T47D (cell line): ENCODE results near the gene TLCD1.
"Not testable (repeated sequence)": the region's sequence is repeated elsewhere in the genome, so short reads cannot be mapped to it uniquely, and the experiment has no call there.

Source experiments
- DNase-seq, 2 experiments: peaks; one replicate each; pipeline versions ENCODE4 v3.0.0 to v3.0.0-alpha.2; 2011 to 2012; ENCODE audit warnings: low read depth in 1 of 2, low spot score in 1 of 2
- JUND ChIP-seq: IDR thresholded peaks from 2 replicates; pipeline ENCODE4 v1.6.1; 2012; ENCODE audit warnings: low read depth
- in situ Hi-C: cut with HindIII; loops from 2 replicates; pipeline ENCODE4 v1.10.0; 2016; ENCODE audit warnings: low sequenced_read_pairs, low pct_unique_long_range_greater_than_20kb

The TLCD1 gene

DNA sequence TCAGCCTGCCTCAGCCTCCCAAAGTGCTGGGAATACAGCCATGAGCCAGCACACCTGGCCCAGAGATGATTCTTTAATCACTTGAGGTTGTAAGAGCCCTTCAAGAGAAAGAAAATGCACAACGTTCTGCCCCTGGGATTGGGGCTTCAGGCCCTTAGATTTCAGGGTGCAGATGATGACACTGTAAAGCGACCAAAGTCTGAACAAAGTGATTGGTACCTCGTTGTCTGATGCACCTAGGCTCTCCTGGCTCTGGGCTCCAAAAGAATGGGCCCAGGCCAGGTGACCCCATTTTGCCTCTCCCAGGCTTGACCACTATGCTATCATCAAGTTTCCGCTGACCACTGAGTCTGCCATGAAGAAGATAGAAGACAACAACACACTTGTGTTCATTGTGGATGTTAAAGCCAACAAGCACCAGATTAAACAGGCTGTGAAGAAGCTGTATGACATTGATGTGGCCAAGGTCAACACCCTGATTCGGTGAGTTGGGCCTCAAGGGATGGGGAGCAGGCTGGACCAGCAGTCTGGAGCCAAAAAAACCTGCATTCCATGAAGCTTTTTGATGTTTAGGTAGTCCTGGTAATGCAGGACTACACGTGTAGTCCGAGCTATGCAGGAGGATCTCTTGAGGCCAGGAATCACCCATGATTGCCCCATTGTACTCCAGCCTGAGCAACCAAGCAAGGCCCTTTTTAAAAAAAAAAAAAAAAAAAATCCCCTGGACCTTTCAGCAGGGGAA is 3.4 kb downstream of the TLCD1 start:
- in situ Hi-C loops = no loop called here

DNA sequence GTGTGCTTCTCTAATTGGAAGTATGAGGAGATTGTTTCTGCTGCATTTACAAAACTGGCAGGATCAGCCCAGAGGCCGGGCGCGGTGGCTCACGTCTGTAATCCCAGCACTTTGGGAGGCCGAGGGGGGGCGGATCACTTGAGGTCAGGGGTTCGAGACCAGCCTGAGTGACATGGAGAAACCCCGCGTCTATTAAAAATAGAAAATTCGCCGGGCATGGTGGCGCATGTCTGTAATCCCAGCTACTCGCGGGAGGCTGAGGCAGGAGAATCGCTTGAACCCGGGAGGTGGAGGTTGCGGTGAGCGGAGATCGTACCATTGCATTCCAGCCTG is 5.1 kb downstream of the TLCD1 start:
- DNase-seq, in situ Hi-C loops: not testable (repeated sequence)

More for the DNA sequence above, 3.4 kb downstream of the TLCD1 start:
- TF ChIP-seq JUND = no peak
- no peak for DNase-seq

DNA sequence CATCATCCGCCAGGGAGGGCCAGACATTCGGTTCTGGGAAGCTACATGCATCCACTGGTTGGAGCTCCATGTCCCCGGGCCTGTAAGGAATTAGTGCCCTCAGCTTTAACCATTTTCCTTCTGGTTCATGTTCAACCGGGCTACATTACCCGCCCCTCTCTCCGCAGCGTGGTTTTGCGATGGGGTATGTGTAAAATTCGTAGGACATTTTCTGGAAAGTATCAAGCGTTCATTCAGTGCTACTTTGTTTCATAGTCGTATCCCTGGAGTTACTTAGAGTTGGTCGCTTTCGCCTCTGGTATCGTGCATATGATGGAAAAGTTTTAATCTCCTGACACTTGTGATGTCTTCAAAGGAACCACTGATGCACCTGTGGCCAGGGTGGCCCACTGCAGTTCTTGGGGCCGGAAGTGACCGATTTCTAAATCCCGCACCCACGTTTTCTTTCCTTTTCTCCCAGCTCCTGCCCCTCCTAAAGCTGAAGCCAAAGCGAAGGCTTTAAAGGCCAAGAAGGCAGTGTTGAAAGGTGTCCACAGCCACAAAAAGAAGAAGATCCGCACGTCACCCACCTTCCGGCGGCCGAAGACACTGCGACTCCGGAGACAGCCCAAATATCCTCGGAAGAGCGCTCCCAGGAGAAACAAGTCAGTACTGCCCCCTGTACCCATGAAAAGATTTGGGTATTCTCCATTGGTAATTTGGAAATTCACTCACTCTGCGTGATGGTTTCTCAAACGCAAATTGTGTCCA is 5.6 kb downstream of the TLCD1 start:
- no peak for DNase-seq
- in situ Hi-C loops = no loop called here
- TF ChIP-seq JUND = no peak

DNA sequence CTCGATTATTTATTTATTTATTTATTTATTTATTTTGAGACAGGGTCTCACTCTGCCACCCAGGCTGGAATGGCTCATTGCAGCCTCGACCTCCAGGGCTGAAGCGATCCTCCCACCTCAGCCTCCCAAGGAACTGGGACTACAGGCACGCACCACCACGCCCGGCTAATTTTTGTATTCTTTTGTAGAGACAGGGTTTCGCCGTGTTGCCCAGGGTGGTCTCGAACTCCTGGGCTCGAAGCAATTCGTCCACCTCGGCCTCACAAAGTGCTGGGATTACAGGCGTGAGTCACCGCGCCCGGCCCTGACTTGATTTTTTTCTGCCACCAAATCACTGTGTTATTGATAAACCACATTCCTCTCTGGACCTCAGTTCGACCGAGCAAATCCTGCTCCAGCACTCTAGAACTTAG is 7.0 kb downstream of the TLCD1 start:
- in situ Hi-C loops = no loop called here
- no peak for TF ChIP-seq JUND
- DNase-seq = no peak

DNA sequence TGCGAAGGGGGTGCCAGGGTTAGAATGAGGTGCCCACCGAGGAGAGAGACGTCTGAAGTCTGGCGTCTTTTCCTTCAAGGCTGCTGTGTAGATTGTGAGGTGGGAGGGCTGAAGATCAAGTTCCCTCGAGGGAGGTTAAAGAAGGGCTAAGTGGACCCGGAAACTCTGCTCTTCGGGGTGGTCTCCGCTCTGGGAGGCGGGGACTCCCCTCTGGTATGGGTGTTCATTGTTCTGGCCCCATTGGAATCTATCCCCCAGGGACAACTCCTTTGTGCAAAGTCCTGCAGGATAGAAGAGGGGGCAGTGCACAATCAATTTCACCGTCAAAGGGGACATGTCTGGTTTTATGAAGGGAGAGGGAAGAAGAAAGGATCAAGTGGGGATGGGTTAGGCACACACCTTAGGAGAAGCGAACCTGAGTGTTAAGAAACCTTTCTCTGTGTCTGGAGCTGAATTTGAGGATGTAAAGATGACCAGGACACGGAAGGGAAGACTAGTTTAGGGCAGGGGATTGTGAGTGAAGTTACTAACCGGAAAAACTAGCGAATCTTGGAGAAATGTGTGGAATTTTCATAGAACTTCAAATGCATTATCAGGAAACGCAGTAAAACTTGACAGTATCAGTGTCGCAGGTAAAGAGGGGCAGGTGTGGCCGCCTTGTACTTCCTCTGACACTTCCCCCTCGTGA is 7.6 kb downstream of the TLCD1 start:
- no peak for DNase-seq
- no peak for TF ChIP-seq JUND
- in situ Hi-C loops = no loop called here

DNA sequence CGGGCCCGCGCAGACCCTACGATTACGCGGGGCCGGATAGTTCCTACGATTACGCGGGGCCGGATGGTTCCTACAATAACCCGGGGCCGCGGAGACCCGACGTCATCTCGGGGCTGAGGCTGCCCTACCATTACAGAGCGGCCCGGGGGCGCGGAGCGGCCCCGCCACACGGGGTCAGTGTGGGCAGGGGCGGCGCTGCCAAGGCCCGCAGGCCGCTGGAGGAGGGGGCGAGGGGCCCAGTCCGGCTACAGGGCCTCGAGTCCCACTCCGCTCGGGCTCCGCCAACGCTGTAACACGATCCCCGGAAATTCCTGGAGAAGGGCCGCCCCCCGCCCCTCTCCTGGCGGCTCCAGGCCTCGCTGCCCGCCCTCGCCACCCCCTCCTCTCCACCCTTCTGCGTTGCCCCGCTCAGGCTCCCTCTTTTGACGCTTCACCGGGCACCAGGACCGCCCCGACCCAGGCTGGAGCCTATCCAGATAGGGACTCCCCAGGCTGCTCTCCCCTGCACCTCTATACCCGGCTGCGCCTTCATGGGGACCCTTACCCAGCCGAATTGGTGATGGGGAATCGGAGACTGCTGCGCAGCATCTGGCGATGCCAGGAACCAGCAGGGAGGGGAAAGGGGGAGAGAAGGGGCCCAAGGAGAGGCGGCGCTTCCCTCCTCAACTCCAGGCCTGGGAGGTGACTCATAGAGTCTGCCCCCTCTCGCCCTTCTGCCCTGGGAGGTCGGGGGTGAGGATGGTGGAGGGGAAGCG is 8.3 kb downstream of the TLCD1 start, which contains the start of gene RAB34:
TSS of gene RAB34 (minus strand) at position 291 of the 755 bp plus-strand sequence. CDS start 602 bp downstream, outside the sequence.
- peak in 1 of 2 experiments; percentile 83 for DNase-seq
- in situ Hi-C loops = no loop called here
- no peak for TF ChIP-seq JUND

DNA sequence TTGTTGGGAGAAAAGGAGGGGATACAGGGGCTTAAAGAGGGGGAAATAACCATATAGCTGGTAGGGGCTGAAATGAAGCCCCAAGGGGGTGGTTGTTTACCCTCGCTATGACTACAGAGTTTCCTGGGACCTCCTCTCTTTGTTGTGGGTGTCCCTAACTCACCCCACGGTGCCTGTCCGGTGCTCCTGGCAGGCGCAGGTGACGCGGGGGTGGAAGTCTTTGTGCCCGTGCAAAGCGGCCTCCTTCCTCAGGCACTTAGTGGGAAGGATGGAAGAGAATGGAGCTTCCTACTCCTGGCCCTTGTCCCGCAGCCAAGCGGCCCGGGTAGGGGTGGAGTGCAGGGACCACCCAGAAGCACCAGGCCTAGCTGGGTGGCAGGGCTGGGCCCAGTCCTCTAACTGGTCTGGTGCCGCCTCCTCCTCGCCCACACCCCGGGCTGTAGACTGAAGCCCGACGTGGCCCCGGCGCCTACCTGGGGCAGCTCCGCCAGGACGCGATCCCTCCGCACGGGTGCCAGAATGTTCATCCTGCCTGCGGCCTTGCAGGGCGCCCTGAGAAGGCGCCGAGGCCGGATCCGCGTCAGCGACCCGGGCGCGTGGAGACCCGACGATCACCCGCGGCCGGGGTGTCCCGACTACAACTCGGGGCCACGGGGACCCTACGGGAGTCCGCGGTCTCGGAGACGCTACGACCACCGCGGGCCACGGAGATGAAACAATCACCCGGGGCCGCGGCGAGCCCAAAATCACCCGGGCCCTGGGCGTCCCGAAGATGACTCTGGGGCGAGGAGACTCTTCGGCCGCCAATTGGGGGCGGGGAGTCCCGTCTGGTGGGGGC is 9.1 kb downstream of the TLCD1 start:
- no peak for DNase-seq
- no peak for TF ChIP-seq JUND
- in situ Hi-C loops = no loop called here

DNA sequence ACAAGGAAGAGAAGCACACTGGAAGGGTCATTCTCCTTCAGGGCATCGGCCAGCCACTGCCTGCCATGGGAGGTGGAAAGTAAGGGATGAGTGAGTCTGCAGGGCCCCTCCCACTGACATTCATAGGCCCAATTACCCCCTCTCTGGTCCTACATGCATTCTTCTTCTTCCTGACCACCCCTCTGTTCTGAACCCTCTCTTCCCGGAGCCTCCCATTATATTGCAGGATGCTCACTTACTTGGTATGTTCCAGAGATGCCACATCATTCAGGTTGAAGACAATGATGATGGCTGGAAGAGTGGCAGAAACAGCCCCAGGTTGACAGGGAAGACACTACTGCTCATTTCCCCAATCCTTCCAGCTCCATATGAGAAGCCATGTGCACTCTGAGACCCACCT is 10.8 kb downstream of the TLCD1 start:
- no peak for TF ChIP-seq JUND
- no peak for DNase-seq
- in situ Hi-C loops = no loop called here

DNA sequence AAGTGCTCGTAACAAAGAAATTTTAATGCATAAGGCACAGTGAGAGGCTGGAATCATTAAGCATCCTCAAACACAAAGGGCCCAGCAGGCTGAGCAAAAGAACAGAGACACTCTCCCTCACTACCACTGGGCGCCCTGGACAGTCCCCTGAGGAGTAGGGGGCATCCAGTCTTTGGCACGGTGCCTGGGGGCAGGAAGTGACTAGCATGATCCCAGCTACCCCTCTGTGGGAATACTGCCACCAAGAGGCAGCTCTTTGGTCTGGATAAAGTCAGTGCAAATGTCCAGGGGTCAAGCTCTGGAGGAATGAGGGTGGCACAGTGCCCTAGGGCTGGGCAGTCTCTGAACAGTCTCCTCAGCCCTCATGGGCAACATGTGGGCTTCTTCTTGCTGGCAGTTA is 11.8 kb downstream of the TLCD1 start:
- in situ Hi-C loops = no loop called here
- TF ChIP-seq JUND = no peak
- no peak for DNase-seq

DNA sequence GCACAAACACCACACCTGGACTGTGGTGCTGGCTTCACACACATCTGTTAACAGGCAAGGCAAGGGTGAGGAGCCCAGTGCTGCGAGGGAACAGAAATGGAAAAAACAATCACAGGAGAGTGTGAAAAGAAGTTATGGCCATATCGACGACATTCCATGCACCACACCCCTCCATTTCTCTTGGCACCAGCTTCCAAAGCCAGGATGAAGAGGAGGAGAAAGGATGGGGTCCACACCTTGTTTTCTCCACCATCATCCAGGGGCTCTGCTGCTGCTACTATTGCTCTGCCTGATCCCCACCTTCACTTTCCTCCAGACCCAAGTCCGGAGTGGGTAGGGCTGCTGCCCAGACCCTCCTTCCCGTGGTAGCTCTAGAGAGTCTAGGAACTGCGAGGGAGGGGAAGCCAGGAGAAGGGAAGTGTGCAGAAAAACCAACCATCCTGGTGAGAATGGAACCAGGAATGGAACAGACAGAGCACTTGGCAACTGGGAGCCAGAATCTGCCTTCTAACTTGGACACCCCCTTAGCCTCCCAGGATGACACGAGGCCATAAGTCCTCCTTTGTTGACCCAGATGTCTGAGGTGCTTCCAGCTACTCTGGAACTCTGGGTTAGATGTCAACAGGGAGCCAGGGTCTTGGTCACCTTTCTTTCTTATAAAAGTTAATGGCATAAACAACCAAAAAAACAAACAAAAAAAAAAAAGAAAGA is 13.2 kb downstream of the TLCD1 start:
- in situ Hi-C loops = no loop called here
- no peak for TF ChIP-seq JUND
- DNase-seq = no peak

DNA sequence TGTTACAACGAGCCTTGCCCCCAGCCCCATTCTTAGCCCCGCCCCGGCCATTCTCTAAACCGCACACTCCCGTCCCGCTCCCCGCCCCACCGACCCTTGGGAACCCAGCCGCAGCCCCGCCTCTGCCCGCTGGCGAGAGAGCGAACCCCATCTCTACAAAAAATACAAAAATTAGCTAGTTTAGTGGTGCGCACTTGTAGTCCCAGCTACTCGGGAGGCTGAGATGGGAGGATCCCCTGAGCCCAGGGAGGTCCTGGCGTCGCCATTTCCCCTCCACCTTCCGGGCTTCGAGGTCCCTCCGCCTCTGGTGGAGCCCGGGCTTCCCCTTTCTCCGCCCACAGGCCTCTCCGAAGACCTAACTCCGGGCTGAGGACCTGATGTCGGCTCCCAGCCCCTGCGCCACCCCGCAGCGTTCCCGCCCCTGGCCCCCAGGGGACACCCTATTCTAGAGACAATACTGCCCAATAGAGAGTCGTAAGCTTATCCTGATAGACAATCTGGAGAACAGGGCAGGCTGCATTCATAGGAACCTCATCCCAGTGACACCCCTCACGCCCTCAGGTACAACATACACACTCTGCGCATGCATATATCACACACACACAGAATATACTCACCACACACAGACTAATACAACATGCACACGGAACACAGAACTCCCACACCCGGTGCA is 13.9 kb downstream of the TLCD1 start:
- in situ Hi-C loops = no loop called here
- TF ChIP-seq JUND = no peak
- DNase-seq = no peak
